Body of pancreas (tissue), 4 donors: ENCODE results near the gene MELTF.

Experiments used
- POLR2A ChIP-seq, 3 donors: fragments of 450-650 bp; IDR thresholded peaks; one replicate each; pipeline ENCODE4 v1.6.1; 2016; ENCODE audit warnings: antibody characterized with exemption in 3 of 3, mild to moderate bottlenecking in 2 of 3
- TF ChIP-seq, protein P1 (sequence below), 7 experiments: fragments of 450-650 bp in 4 of 7; fragments of 200-600 bp in 3 of 7; sonication (generic) in 3 of 7; IDR thresholded peaks; one replicate each; pipeline ENCODE4 v1.5.1; 2016 to 2019; ENCODE audit warnings: antibody characterized with exemption in 7 of 7

DNA sequence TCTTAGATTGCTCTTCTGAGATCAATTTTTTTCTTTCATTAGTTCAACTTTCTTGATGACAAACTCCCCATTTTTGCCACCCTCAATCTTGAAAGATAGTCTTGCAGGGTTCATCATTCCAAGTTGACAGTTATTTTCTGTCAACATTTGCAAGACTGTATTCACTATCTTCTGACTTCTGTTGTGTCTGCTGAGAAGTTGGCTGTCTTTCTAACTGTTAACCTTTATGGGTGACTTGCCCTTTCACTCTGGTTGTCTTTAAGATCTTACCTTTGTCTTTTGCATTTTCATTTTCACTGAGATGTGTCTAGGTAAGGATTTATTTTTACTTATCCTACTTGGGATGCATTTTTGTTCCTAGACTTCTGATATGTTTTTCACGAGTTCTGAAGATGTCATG, 46.4 kb downstream of the MELTF start:
- no peak for TF ChIP-seq POLR2A (IDR thresholded peaks at IDR 0.05)
- TF ChIP-seq, protein P1, sequence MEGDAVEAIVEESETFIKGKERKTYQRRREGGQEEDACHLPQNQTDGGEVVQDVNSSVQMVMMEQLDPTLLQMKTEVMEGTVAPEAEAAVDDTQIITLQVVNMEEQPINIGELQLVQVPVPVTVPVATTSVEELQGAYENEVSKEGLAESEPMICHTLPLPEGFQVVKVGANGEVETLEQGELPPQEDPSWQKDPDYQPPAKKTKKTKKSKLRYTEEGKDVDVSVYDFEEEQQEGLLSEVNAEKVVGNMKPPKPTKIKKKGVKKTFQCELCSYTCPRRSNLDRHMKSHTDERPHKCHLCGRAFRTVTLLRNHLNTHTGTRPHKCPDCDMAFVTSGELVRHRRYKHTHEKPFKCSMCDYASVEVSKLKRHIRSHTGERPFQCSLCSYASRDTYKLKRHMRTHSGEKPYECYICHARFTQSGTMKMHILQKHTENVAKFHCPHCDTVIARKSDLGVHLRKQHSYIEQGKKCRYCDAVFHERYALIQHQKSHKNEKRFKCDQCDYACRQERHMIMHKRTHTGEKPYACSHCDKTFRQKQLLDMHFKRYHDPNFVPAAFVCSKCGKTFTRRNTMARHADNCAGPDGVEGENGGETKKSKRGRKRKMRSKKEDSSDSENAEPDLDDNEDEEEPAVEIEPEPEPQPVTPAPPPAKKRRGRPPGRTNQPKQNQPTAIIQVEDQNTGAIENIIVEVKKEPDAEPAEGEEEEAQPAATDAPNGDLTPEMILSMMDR (IDR thresholded peaks at IDR 0.05), result no peak
